IPS DF 4.7 (cell line): ENCODE measurements around the gene CYB561A3.

Experiments used
- DNase-seq: peaks from one replicate; pipeline ENCODE4 v3.0.0-alpha.2; 2013; ENCODE audit warnings: low spot score; ENCODE audit errors: extremely low read depth

The CYB561A3 gene

DNA sequence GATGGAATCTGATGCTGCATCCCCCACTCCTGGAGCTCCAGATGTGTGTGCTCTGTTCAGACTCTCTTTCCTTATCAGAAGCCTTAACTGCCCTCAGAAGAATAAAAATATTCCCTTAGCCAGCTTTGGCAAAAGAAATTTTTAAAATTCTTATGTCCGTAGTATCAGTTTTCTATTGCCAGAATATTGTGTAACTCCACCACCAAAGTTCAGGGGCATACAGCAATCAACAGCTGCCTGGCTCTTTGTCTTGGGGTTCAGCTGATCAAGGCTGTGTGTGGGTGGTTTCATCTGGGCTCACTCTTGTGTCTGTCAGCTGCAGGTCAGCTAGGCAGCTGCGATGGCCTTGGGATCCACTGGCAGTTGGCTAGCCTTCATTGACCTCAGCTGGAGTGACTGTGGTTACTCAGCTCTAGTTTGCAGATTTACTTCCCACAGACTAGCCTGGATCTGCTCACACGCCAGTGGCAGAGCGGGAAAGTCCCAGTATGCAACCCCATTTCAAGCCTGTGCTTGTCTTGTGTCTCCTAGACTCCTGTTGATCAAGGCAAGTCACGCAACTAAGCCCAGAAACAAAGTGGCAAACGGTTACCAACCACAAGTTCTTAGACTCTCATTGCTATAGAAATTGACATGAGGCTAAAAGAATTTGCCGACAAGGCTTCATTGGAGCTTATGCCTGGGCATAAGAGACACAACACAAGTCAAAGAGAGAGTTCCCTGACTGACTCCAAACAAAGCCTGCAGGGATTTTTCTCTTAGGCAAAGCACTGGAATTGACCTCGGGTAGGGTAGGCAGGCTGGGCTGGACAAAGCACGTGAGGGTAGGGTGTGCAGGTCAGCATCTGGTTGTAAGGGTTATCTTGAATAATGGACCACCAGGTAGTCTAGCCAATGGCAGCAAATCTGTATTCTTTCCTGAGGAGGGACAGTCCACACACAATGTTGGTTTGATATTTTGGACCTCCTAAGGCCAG lies 8.0 kb upstream of the CYB561A3 start:
- DNase-seq = no peak

- DNase-seq = no peak
Measured at GRCh38 chr11:61368646-61369045, 7.0 kb upstream of the CYB561A3 start.

GRCh38 chr11:61367406-61367805 lies 5.7 kb upstream of the CYB561A3 start:
- DNase-seq = no peak

GRCh38 chr11:61364012-61364675 lies 2.5 kb upstream of the CYB561A3 start:
- no peak for DNase-seq

GRCh38 chr11:61362542-61362875 lies 827 bp upstream of the CYB561A3 start:
- no peak for DNase-seq

GRCh38 chr11:61361237-61361740 lies 393 bp downstream of the CYB561A3 start:
- no peak for DNase-seq

- DNase-seq = no peak
Measured at GRCh38 chr11:61359516-61359915, 2.2 kb downstream of the CYB561A3 start.

GRCh38 chr11:61358566-61358965 lies 3.1 kb downstream of the CYB561A3 start:
- DNase-seq = no peak

GRCh38 chr11:61357894-61358239 lies 3.8 kb downstream of the CYB561A3 start:
- no peak for DNase-seq

GRCh38 chr11:61357233-61357893 lies 4.3 kb downstream of the CYB561A3 start:
- no peak for DNase-seq

- DNase-seq = no peak
Measured at GRCh38 chr11:61356706-61357105, 5.0 kb downstream of the CYB561A3 start.

DNA sequence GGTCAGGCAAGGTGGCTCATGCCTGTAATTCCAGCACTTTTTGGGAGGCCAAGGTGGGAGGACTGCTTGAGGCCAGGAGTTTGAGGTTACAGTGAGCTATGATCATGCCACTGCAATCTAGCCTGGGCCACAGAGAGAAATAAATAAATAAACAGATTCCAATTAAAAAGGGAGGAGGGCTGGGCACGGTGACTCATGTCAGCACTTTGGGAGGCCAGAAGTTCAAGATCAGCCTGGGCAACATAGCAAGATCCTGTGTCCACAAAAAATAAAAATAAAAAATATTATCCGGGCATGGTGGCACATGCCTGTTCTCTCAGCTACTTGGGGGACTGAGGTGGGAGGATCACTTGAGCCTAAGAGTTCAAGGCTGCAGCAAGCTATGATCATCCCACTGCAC lies 7.5 kb downstream of the CYB561A3 start:
- no peak for DNase-seq

DNA sequence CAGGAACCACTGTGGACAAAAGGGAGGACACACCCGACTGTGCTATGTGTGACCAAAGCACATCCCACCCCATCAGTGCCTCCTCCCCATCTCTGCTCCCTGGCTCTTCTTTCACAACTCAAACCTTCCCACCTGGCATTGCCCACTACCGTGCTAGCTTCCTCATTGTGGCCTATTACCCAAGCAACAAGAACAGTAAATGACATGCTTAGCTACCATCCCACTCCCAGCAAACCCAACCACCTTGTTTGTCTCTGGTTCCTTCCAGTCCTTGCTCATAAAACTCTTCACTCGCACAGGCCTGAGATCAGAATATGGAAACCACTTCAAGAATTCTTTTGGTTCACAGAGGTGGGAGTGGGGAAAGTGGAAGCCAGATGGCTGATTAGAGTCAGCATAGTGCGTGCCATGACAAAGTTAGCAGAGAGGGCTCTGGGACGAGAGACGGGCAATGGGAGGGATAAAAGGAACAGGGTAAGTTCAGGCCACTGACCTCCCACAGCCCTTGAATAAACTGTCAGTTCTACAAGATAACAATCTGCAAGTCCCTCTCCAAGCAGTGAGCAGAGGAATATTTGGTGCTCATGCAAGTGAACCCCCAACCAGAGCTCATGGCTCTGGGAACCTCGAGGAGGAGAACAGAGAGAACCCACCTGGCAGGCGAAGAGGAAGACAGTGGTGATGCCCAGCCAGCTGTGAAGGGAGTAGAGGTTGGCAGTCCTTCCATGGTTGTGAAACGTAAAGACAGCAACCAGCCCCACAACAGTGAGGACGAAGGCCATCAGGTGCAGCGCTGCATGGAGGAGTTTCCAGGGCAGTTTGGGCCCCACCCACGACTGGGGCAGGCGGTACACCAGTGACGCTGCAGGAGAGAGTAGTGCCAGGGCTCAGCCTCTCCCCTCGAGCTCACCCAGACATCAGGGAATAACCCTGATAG lies 8.3 kb downstream of the CYB561A3 start:
- no peak for DNase-seq

GRCh38 chr11:61352038-61352437 lies 9.6 kb downstream of the CYB561A3 start:
- no peak for DNase-seq

DNA sequence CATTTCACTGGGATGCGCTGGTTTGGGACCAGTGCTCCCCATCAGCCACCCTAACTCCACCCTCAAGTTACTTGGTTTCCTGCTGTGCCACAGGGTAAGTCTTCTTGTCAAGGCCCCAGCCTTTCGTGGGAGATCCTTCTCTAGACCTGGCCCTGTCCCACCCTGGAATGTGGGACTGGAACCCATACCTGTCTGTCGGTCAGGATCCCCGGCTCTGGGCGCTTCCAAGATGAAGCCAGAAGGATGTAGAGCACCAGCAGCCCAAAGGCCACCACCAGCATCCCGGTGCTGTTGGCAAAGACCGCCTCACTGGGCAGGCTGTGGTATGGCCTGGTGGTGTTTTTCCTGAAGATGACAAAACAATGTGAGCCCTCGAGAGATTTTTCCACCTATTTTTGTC lies 10.9 kb downstream of the CYB561A3 start:
- no peak for DNase-seq

DNA sequence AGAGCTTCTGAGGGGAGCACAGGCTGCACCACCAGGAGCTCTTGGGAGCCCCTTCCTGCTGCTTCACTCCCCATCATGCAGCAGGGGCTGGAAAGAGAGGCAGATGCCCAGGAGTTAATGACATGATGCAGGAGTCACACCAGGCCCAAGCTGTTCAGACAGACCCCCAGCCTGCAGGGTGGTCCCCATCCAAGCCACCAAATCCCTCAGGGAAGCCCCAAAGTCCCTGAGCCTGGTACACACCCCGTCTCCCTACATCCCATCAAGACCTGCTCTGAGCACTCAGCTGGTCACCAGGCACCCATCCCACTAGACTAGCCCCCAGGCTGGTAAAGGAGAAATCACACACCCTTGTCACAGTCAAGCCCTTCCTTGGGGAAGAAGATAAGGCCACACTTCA lies 11.3 kb downstream of the CYB561A3 start:
- no peak for DNase-seq

DNA sequence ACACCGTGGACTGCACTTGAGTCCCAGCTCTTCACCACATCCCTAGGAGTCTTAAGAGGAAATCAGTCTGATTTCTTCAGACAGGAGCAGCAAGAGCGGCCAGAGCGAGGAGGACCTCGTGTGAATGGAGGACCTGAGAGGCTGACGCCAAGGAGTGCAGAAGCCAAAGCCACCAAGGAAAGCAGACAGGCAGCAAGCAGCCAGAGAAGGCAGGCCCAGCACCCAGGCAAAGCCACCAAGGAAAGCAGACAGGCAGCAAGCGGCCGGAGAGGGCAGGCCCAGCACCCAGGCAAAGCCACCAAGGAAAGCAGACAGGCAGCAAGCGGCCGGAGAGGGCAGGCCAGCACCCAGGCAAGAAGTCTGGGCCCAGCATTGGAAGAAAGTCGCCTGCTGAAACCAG lies 11.8 kb downstream of the CYB561A3 start:
- DNase-seq = no peak

DNA sequence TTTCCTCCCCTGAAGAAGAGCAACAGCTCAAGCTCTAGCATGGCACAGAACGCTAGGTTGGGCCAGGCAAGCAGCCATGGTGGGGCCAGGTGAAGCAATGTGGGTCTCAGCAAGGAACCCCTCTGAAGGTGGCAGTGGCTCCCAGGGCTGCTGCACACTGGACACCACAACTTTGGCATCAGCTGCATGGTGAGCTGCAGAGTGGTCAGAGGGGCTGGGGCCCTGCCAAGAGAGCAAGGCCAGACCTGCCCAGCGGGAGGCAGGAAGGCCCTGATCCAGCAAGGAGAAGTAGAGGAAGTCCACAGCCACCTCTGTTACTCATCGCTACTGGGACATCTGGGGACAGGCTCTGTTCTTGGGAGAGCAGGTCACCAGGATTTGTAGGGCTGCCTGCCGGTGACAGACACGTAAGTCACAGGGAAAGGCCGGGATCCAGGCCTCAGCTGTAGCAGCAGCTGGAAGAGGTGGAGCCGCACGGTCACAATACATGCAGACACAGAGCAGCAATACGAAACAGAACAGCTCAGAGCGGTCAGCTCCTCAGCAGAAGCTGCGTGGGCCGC lies 12.4 kb downstream of the CYB561A3 start:
- DNase-seq = no peak

- no peak for DNase-seq
Measured at GRCh38 chr11:61347916-61348461, 13.7 kb downstream of the CYB561A3 start.
